ENCODE measurements around the gene KCNIP1. TPM values are rescaled to one million over a fixed set of nuclear protein-coding genes. Genes with fewer than 3 reads are reported as not detected.

Gene KCNIP1
- total RNA-seq, 1 experiment from 2014 or later: not detected

DNA sequence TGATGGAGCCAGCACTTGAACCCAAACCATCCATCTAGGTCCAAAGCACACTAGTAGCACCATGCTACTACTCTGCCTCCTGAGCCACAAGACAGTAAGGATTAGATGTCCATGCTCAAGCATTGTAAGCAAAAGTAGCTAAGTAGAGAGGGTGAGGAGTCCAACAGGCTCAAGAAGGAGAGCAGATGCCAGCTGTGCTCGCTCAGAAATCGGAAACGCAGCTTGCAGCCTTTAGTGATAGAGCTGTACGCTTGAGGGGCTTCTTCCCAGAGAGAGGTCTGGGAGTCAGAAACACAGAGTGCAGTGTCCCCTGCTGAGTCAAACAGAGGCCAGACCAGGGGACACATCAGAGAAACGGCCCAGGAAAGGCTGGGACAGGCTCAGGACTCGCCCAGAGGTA is 247.0 kb downstream of the KCNIP1 start:
- Histone ChIP-seq H3K9me3 (ENCODE audit: control insufficient read depth, insufficient read depth, low read depth, low read length) (no peaks in the 10 kb centered on the region), H3K36me3 (ENCODE audit: control insufficient read depth, insufficient read depth, low read length) (no peaks in the 10 kb centered on the region), H3K4me1 (ENCODE audit: control insufficient read depth, insufficient read depth, low read length) (no peaks in the 10 kb centered on the region), H3K27ac (ENCODE audit: low read length) (no peak overlapping the region), H3K27me3 (ENCODE audit: control insufficient read depth, insufficient read depth, low read length) (no peaks in the 10 kb centered on the region), H3K4me3 (ENCODE audit: low read depth in 2 of 2, low read length in 2 of 2) (no peak overlapping the region)
- POLR2A ChIA-PET: no interaction called here
- BruUV-seq (replicated peaks): no TSS peak
- DNase-seq (ENCODE audit: low read depth, low spot score) (no peak), ATAC-seq (no peak)
- CTCF ChIA-PET: no interaction called here
- no peak for TF ChIP-seq TCF7L2 (IDR thresholded peaks at IDR 0.05; ENCODE audit: low read depth, low read length)
- TF ChIP-seq, protein P1, sequence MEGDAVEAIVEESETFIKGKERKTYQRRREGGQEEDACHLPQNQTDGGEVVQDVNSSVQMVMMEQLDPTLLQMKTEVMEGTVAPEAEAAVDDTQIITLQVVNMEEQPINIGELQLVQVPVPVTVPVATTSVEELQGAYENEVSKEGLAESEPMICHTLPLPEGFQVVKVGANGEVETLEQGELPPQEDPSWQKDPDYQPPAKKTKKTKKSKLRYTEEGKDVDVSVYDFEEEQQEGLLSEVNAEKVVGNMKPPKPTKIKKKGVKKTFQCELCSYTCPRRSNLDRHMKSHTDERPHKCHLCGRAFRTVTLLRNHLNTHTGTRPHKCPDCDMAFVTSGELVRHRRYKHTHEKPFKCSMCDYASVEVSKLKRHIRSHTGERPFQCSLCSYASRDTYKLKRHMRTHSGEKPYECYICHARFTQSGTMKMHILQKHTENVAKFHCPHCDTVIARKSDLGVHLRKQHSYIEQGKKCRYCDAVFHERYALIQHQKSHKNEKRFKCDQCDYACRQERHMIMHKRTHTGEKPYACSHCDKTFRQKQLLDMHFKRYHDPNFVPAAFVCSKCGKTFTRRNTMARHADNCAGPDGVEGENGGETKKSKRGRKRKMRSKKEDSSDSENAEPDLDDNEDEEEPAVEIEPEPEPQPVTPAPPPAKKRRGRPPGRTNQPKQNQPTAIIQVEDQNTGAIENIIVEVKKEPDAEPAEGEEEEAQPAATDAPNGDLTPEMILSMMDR (IDR thresholded peaks at IDR 0.05): no peak
- no peak for TF ChIP-seq POLR2AphosphoS5 (IDR thresholded peaks at IDR 0.05; ENCODE audit: low read depth, low read length)
- TF ChIP-seq, protein P2, sequence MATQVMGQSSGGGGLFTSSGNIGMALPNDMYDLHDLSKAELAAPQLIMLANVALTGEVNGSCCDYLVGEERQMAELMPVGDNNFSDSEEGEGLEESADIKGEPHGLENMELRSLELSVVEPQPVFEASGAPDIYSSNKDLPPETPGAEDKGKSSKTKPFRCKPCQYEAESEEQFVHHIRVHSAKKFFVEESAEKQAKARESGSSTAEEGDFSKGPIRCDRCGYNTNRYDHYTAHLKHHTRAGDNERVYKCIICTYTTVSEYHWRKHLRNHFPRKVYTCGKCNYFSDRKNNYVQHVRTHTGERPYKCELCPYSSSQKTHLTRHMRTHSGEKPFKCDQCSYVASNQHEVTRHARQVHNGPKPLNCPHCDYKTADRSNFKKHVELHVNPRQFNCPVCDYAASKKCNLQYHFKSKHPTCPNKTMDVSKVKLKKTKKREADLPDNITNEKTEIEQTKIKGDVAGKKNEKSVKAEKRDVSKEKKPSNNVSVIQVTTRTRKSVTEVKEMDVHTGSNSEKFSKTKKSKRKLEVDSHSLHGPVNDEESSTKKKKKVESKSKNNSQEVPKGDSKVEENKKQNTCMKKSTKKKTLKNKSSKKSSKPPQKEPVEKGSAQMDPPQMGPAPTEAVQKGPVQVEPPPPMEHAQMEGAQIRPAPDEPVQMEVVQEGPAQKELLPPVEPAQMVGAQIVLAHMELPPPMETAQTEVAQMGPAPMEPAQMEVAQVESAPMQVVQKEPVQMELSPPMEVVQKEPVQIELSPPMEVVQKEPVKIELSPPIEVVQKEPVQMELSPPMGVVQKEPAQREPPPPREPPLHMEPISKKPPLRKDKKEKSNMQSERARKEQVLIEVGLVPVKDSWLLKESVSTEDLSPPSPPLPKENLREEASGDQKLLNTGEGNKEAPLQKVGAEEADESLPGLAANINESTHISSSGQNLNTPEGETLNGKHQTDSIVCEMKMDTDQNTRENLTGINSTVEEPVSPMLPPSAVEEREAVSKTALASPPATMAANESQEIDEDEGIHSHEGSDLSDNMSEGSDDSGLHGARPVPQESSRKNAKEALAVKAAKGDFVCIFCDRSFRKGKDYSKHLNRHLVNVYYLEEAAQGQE (IDR thresholded peaks at IDR 0.05; ENCODE audit: insufficient read depth in 1 of 2, low read depth in 2 of 2, low read length in 1 of 2): no peak
- in situ Hi-C loops (cut with HindIII; ENCODE audit: low pct_unique_long_range_greater_than_20kb, low sequenced_read_pairs) (no loop called here), intact Hi-C loops (cut with micrococcal nuclease; ENCODE audit: unreplicated experiment) (no loop called here)

DNA sequence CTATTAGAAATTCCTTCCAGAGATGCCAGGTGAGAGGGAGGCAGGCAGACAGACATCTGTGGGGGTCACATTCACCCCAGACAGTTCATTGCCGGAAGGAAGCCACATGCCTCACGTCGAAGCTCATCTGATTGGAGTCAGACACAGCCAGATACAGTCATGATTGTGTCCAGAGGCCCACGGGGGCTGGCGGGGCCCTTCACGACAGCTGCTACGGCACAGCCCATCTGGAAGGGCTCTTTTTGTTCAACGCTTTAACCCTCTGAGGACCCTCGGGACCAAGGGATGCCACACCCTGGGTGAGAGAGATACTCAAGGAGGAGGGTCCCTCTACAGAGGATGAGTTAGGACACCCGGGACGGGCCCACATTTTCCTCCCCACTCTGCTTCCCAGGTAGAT is 247.8 kb downstream of the KCNIP1 start:
- TF ChIP-seq POLR2AphosphoS5 (IDR thresholded peaks at IDR 0.05; ENCODE audit: low read depth, low read length) (no peak), TCF7L2 (IDR thresholded peaks at IDR 0.05; ENCODE audit: low read depth, low read length) (no peak)
- TF ChIP-seq, protein P1 (IDR thresholded peaks at IDR 0.05): no peak
- ATAC-seq: no peak
- H3K36me3 ChIP-seq (ENCODE audit: control insufficient read depth, insufficient read depth, low read length): no peaks in the 10 kb centered on the region
- H3K27ac ChIP-seq (ENCODE audit: low read length): no peak overlapping the region
- no TSS peak for BruUV-seq (replicated peaks)
- POLR2A ChIA-PET: no interaction called here
- no peaks in the 10 kb centered on the region for H3K4me1 ChIP-seq (ENCODE audit: control insufficient read depth, insufficient read depth, low read length)
- DNase-seq (ENCODE audit: low read depth, low spot score): no peak
- in situ Hi-C loops (cut with HindIII; ENCODE audit: low pct_unique_long_range_greater_than_20kb, low sequenced_read_pairs) (no loop called here), intact Hi-C loops (cut with micrococcal nuclease; ENCODE audit: unreplicated experiment) (no loop called here)
- CTCF ChIA-PET: no interaction called here
- no peaks in the 10 kb centered on the region for H3K9me3 ChIP-seq (ENCODE audit: control insufficient read depth, insufficient read depth, low read depth, low read length)
- H3K27me3 ChIP-seq (ENCODE audit: control insufficient read depth, insufficient read depth, low read length): no peaks in the 10 kb centered on the region
- H3K4me3 ChIP-seq (ENCODE audit: low read depth in 2 of 2, low read length in 2 of 2): no peak overlapping the region

All from Panc1 (cell line).